Fibroblast of skin of left biceps (primary cell): ENCODE measurements around the gene TAPBP.

Experiments
- DNase-seq, 2 experiments: peaks; one replicate each; pipeline ENCODE4 v3.0.0-alpha.2; 2013; ENCODE audit warnings: low read depth in 2 of 2

The TAPBP gene

GRCh38 chr6:33319939-33320314 is 6.0 kb upstream of the TAPBP start:
- no peak for DNase-seq

DNA sequence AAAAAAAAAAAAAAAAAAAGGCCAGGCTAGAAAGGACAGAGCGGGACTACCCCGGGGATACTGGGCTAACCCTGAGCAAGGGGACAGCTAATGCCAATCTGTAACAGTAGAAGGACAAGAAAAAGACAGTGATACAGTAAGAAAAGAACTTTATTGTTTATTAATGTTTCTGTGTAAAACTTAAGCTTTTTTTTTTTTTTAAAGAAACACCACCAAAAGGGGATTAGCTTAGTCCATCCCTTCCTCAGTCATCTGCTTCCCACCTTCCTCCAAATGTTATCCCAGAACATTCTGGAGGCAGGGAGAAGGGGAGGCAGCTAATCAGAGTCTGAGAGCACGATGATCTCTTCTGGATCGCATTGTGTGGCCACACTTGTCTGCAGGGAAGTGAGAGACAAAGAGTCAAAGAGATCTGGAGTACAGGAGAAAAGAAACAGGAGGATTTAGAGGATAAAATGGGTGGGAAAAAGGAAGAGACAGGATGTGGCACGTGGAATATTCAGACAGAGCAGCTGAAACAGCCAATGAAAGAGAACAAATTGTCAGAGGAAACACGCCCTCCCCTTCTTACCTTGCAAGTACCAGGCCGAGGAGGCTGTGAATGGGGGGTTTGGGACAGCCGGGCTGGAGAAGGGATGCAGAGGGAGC is 4.7 kb upstream of the TAPBP start:
- no peak for DNase-seq

- DNase-seq, result peak; percentile 97 to 98
These were observed 4.0 kb upstream of the TAPBP start, which contains the start of gene ZBTB22 for GRCh38 chr6:33317669-33318425. TSS of gene ZBTB22 (minus strand) at chr6:33317744. CDS start at chr6:33316916, 828 bp downstream.

DNA sequence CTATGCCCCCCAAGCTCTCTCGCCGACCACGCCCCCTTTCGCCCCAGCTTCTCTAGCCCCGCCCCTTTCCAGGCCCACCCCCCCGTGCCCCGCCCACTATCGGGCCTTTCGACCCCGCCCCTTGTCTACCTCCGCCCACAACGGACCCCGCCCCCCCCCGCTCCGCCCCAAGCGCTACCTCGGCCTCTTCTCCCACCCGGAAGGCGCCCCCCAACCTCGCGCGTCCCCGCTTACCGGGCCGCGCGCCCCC is 3.5 kb upstream of the TAPBP start:
- DNase-seq, result no peak

DNA sequence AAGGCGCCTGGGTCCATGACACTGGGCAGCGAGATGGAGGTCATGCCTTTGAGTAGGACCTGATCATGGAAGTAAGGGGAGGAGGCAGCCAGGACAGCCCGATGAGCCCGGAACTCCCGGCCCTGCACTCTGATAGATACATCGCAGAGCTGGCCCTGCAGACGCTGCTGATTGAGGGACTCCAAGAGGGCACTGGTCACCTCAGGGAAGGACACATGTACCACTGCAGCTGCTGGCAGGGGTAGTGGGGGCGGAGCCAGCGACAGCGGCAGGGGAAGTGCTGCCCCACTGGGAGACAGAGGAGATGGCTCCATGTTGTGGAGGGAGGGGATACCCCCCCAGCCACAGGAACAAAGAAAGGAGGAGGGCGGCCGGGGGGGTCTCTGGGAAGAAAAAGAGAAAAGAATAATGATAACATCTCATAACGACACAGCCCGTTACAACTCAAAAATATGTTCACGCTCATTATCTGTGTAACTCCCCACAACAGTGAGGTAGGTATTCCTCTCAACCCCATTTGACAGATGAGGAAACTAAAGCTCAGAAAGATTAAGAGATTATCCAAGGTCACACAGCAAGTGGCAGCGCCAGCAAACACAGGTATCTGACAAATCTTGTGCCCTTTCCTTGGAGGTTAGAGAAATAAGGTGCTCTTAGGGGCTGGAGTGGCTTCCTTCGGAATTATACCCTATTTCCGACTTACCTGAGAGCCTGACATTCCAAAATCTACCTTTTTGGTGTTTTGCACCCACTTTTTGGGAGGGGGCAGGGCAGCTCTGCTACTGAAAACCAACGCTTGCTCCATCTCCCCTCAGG is 2.9 kb upstream of the TAPBP start:
- DNase-seq, result no peak

GRCh38 chr6:33315793-33316602 is 2.1 kb upstream of the TAPBP start:
- DNase-seq, result no peak

DNA sequence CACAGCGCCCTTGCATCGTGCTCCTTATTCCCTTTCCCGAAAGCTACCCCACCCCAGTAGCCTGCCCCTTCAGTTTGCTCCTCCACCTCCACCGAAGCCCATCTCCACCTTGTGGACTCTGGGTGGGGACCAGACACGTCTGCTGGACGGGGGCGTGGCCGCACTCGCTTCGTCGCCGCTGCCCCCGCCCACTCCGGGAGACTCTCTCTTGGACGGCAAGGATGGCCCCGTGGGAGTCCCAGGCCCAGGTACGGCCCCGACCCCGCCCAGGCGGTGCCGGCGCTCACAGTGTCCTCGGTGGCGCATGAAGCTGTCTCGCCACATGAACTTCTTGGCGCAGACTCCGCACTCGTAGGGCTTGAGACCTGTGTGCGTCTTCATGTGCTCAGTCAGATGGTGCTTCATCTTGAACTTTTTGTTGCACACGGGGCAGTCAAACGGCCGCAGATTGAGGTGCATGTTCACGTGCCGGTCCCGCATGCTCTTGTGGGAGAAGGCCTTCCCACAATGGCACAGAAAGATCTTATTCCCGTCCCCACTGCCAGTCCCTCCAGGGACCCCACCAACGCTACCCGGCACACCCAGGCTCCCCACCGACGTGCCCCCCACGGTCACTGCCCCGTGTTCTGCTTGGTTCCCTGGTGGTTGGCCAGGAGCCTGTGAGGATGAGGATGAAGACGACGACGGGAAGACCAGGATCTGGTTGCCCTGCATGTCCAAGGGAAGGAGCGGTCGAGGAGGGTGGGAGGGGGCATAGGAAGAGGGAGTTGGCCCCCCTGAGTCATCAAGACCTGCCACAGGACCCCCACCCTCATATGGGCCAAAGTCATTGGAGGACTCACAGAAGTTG is 1.3 kb upstream of the TAPBP start:
- DNase-seq, result no peak

GRCh38 chr6:33314515-33314942 is 651 bp upstream of the TAPBP start:
- DNase-seq, result no peak

GRCh38 chr6:33313105-33313708 is 671 bp downstream of the TAPBP start:
- DNase-seq, result no peak

DNA sequence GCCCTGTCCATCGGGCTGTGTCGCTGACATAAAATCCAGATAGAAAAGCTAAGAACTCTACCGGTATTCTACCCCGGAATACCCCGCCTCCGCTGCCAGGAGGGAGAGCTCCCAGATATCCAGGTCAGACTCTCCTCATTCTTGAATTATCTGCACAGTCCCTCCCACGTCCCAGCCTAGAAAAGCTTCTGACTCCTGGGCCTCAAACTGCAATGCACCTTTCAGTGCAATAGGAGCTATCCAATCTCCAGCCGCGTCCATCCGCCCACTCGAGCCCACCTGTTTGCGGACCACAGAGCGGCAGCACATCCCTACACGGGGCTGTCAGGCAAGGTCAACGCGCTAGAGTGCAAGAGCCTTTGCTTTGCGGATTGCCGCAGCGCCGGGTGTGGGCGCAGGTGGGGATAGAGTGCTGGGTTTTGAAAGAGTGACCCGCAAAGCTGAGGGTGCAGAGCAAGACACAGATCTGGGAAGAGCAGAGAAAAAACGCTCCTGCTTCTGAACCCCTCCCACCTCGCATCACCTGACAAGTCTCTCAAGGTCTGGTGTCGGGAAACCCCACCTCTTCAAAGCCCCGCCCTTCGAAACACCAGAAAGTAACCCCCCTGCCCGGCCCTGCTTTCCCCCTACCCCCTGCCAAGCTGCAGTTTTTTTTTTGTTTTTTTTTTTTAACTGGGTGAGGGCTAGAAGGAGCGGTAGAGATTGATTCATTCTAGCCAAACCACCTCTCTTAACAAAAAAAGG is 1.3 kb downstream of the TAPBP start:
- no peak for DNase-seq

- no peak for DNase-seq
These were observed 7.5 kb downstream of the TAPBP start for GRCh38 chr6:33306356-33306755.

DNA sequence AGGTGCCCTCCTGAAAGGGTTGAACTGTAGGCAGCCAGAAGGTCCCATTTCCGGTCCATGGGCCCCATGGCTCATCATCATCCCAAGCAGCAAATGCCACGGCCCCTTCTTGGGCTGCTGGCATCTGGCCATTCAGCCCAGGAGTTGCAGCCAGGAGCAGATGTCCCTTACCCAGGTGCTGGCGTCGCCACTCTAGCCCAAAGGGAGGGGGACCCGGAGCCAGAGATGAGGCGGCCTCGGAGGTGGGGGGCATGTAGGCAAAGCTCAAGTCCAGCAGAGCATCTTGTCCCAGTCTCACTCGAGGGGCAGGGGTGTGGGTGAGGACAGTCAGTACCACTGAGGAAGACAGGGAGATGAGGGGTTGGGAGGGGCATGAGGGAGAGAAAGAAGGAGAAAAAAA is 8.8 kb downstream of the TAPBP start:
- no peak for DNase-seq

GRCh38 chr6:33304216-33304615 is 9.7 kb downstream of the TAPBP start:
- no peak for DNase-seq

DNA sequence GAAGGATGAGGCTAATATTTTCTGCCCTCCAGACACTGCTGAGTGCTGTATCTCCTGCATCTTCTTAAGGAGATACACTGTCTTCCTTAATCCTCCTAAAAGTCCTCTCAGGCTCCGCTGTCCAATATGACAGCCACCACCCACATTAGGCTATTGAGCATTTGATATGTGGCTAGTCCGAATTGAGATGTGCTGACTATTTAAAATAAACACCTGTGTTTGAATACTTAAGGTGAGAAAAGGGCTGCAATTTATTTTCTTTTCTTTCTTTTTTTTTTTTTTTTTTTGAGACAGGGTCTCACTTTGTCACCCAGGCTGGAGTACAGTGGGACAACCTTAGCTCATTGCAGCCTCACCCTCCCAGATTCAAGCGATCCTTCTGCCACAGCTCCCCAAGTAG is 12.0 kb downstream of the TAPBP start:
- no peak for DNase-seq

- peak; percentile 72 to 76 for DNase-seq
These were observed 14.5 kb downstream of the TAPBP start for GRCh38 chr6:33299237-33299944.

- DNase-seq, result no peak
These were observed 15.1 kb downstream of the TAPBP start, which contains the start of gene RGL2 for GRCh38 chr6:33298773-33299236. TSS of gene RGL2 (minus strand) at chr6:33298942. CDS start at chr6:33298610, 332 bp downstream.

- no peak for DNase-seq
These were observed 15.7 kb downstream of the TAPBP start for GRCh38 chr6:33297956-33298772.

DNA sequence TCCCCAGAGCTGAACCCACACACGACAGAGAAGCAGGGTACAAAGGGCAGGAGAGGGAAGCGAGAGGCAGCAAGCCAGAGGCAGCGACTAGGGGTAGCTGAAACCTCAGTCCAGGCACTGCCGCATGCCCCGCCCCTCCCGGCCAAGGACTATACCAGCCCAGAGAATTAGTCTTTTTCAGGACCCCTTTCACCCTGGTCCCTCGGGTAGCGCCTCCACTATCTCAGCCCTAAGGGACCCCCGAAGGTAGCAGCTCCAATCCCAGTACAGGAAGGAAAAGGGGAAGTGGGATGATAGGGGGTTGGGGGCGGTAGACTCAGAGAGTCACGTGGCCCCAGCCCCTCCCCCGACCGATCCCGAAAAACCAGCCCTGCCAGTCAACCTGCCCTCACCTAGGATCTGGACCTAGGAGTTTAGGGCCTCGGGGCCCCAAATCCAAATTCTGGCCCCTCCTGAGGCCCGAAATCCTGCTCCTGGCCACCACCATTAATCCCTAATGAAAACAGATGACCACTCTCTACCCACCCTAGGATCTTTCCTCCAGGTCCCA is 16.4 kb downstream of the TAPBP start:
- no peak for DNase-seq
